ENCODE measurements around the gene NDUFS2. TPM values are rescaled to one million over a fixed set of nuclear protein-coding genes. Genes with fewer than 3 reads are reported as not detected.

NDUFS2 gene
- total RNA-seq, 3 donors from 2014 or later = 102 to 129 (median 116) TPM

DNA sequence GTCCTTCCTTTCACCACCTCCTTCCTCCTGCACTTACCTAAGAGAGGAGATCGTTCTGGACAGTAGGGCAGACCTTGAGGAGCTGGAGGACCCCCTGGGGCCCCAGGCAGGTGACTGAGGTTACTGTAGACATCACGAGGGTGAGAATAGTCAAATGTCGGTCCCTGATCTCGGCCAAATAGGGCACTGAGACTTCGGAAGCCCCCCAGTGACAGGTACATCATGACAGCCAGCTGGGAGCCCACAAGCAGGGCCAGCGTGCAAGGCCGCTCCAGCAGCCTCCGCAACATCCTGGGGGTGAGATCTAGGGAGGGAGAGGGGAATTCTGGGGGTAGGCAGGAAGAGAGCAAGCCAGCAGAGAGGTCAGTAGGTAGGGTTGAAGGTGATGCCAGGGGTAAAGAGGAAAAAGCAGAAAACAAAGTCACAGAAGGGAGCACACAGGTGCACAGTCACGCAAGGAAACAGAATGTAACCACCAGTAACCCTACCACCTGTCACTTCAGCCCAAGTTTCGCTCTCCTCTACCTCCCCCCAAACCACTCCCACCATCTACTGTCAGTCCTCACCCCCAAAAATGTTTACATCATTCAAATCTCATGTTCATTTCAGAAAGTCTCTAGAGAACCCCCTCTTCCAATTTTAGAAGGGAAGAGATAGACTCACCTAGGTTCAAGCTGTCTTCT is 26.3 kb upstream of the NDUFS2 start:
- intact Hi-C loops (cut with DNase I; ENCODE audit: low total_unique reads) = no loop called here
- Histone ChIP-seq H3K4me3 (peak overlapping the region; percentile 80 to 86 (median 83)), H3K27me3 (no peaks in the 10 kb centered on the region), H3K36me3 (peaks cover 3% of the 10 kb centered on the region), H3K4me1 (peaks cover 0 to 12% of the 10 kb centered on the region in 2 donors), H3K9me3 (no peaks in the 10 kb centered on the region), H3K27ac (peak overlapping the region; percentile 91 to 96)
- DNase-seq (ENCODE audit: low spot score in 2 of 2) = no peak
- TF ChIP-seq POLR2AphosphoS5 (IDR thresholded peaks at IDR 0.05) = no peak
- no peak for TF ChIP-seq CTCF (IDR thresholded peaks at IDR 0.05)
- no peak for TF ChIP-seq POLR2A (IDR thresholded peaks at IDR 0.05)

- Histone ChIP-seq H3K27me3 (no peaks in the 10 kb centered on the region), H3K4me3 (peak overlapping the region; percentile 80 to 86 (median 83)), H3K27ac (peak overlapping the region; percentile 91 to 96), H3K4me1 (peaks cover 0 to 12% of the 10 kb centered on the region in 2 donors), H3K36me3 (peaks cover 3% of the 10 kb centered on the region), H3K9me3 (no peaks in the 10 kb centered on the region)
- DNase-seq (ENCODE audit: low spot score in 2 of 2) = no peak
- intact Hi-C loops (cut with DNase I; ENCODE audit: low total_unique reads) = no loop called here
- TF ChIP-seq CTCF (IDR thresholded peaks at IDR 0.05) = no peak
- no peak for TF ChIP-seq POLR2A (IDR thresholded peaks at IDR 0.05)
- TF ChIP-seq POLR2AphosphoS5 (IDR thresholded peaks at IDR 0.05) = no peak
Observed at GRCh38 chr1:161176468-161177111, 25.6 kb upstream of the NDUFS2 start.

- no peaks in the 10 kb centered on the region for H3K9me3 ChIP-seq
- TF ChIP-seq POLR2AphosphoS5 (IDR thresholded peaks at IDR 0.05) (peak; percentile 77 to 94 (median 90)), CTCF (IDR thresholded peaks at IDR 0.05) (no peak), POLR2A (IDR thresholded peaks at IDR 0.05) (peak; percentile 69)
- H3K36me3 ChIP-seq = peaks cover 3% of the 10 kb centered on the region
- intact Hi-C loops (cut with DNase I; ENCODE audit: low total_unique reads) = no loop called here
- DNase-seq (ENCODE audit: low spot score in 2 of 2) = peak; percentile 87 to 92
- H3K4me1 ChIP-seq = peaks cover 0 to 11% of the 10 kb centered on the region in 2 donors
- peak within 1 kb of the TSS; percentile 91 to 96 for H3K27ac ChIP-seq
- H3K27me3 ChIP-seq = no peaks in the 10 kb centered on the region
- peak within 1 kb of the TSS; percentile 80 to 86 (median 83) for H3K4me3 ChIP-seq
Observed at GRCh38 chr1:161177112-161177935, 24.8 kb upstream of the NDUFS2 start, which contains the start of gene B4GALT3. B4GALT3 (minus strand) TSS chr1:161177507; CDS start chr1:161176060, 1,447 bp downstream.

- no peaks in the 10 kb centered on the region for H3K27me3 ChIP-seq
- intact Hi-C loops (cut with DNase I; ENCODE audit: low total_unique reads) = no loop called here
- H3K9me3 ChIP-seq = no peaks in the 10 kb centered on the region
- peaks cover 3% of the 10 kb centered on the region for H3K36me3 ChIP-seq
- peak overlapping the region; percentile 91 to 96 for H3K27ac ChIP-seq
- no peak for DNase-seq (ENCODE audit: low spot score in 2 of 2)
- peak overlapping the region; percentile 80 to 86 (median 83) for H3K4me3 ChIP-seq
- TF ChIP-seq POLR2A (IDR thresholded peaks at IDR 0.05) = no peak
- no peak for TF ChIP-seq CTCF (IDR thresholded peaks at IDR 0.05)
- no peak for TF ChIP-seq POLR2AphosphoS5 (IDR thresholded peaks at IDR 0.05)
- peaks cover 0 to 6% of the 10 kb centered on the region in 2 donors for H3K4me1 ChIP-seq
Observed at GRCh38 chr1:161177936-161178244, 24.3 kb upstream of the NDUFS2 start.

Measured in breast epithelium (tissue), 4 donors.